Measurements from ENCODE around the gene GCNT1. TPM values are rescaled to one million over a fixed set of nuclear protein-coding genes. Genes with fewer than 3 reads are reported as not detected.
A peak's percentile ranks its signal among the peaks of the same experiment; 100 is the strongest.

Gene GCNT1
- total RNA-seq, 1 donor from 2014 or later, result 13.1 TPM

GRCh38 chr9:76537150-76537646 lies 78.2 kb downstream of the GCNT1 start:
- intact Hi-C loops (cut with micrococcal nuclease), result no loop called here
- H3K27me3 Mint-ChIP-seq (ENCODE audit: insufficient read depth), result peaks cover 2% of the 10 kb centered on the region
- no peaks in the 10 kb centered on the region for H3K4me1 Mint-ChIP-seq (ENCODE audit: low read depth)
- no peak overlapping the region for H3K4me3 Mint-ChIP-seq
- no peak for DNase-seq (ENCODE audit: low spot score)
- no peak overlapping the region for H3K27ac Mint-ChIP-seq
- H3K9me3 Mint-ChIP-seq, result no peaks in the 10 kb centered on the region
- H3K36me3 Mint-ChIP-seq (ENCODE audit: low read depth), result no peaks in the 10 kb centered on the region

GRCh38 chr9:76539180-76539579 lies 80.2 kb downstream of the GCNT1 start:
- Mint-ChIP-seq H3K4me3 (no peak overlapping the region), H3K4me1 (ENCODE audit: low read depth) (no peaks in the 10 kb centered on the region), H3K27me3 (ENCODE audit: insufficient read depth) (peaks cover 2% of the 10 kb centered on the region), H3K9me3 (no peaks in the 10 kb centered on the region), H3K36me3 (ENCODE audit: low read depth) (no peaks in the 10 kb centered on the region), H3K27ac (no peak overlapping the region)
- no peak for DNase-seq (ENCODE audit: low spot score)
- intact Hi-C loops (cut with micrococcal nuclease), result no loop called here

- Mint-ChIP-seq H3K4me3 (no peak overlapping the region), H3K27me3 (ENCODE audit: insufficient read depth) (peaks cover 2% of the 10 kb centered on the region), H3K4me1 (ENCODE audit: low read depth) (no peaks in the 10 kb centered on the region), H3K36me3 (ENCODE audit: low read depth) (no peaks in the 10 kb centered on the region), H3K9me3 (no peaks in the 10 kb centered on the region), H3K27ac (no peak overlapping the region)
- DNase-seq (ENCODE audit: low spot score), result no peak
- intact Hi-C loops (cut with micrococcal nuclease), result no loop called here
Observed at GRCh38 chr9:76542360-76542759, 83.4 kb downstream of the GCNT1 start.

GRCh38 chr9:76545191-76545590 lies 86.2 kb downstream of the GCNT1 start:
- Mint-ChIP-seq H3K27me3 (ENCODE audit: insufficient read depth) (no peaks in the 10 kb centered on the region), H3K4me1 (ENCODE audit: low read depth) (no peaks in the 10 kb centered on the region), H3K27ac (no peak overlapping the region), H3K4me3 (no peak overlapping the region), H3K9me3 (no peaks in the 10 kb centered on the region), H3K36me3 (ENCODE audit: low read depth) (no peaks in the 10 kb centered on the region)
- no peak for DNase-seq (ENCODE audit: low spot score)
- intact Hi-C loops (cut with micrococcal nuclease), result no loop called here

GRCh38 chr9:76552181-76552580 lies 93.2 kb downstream of the GCNT1 start:
- Mint-ChIP-seq H3K4me3 (no peak overlapping the region), H3K27me3 (ENCODE audit: insufficient read depth) (peaks cover 7% of the 10 kb centered on the region), H3K9me3 (no peaks in the 10 kb centered on the region), H3K27ac (no peak overlapping the region), H3K4me1 (ENCODE audit: low read depth) (peaks cover 7% of the 10 kb centered on the region), H3K36me3 (ENCODE audit: low read depth) (no peaks in the 10 kb centered on the region)
- intact Hi-C loops (cut with micrococcal nuclease), result no loop called here
- no peak for DNase-seq (ENCODE audit: low spot score)

- Mint-ChIP-seq H3K9me3 (no peaks in the 10 kb centered on the region), H3K4me1 (ENCODE audit: low read depth) (peaks cover 7% of the 10 kb centered on the region), H3K4me3 (no peak overlapping the region), H3K36me3 (ENCODE audit: low read depth) (no peaks in the 10 kb centered on the region), H3K27ac (no peak overlapping the region), H3K27me3 (ENCODE audit: insufficient read depth) (peaks cover 7% of the 10 kb centered on the region)
- intact Hi-C loops (cut with micrococcal nuclease), result no loop called here
- no peak for DNase-seq (ENCODE audit: low spot score)
Observed at GRCh38 chr9:76552751-76553455, 93.9 kb downstream of the GCNT1 start.

- Mint-ChIP-seq H3K9me3 (no peaks in the 10 kb centered on the region), H3K4me3 (peak overlapping the region; percentile 12), H3K27me3 (ENCODE audit: insufficient read depth) (peaks cover 7% of the 10 kb centered on the region), H3K36me3 (ENCODE audit: low read depth) (no peaks in the 10 kb centered on the region), H3K4me1 (ENCODE audit: low read depth) (peaks cover 7% of the 10 kb centered on the region), H3K27ac (no peak overlapping the region)
- DNase-seq (ENCODE audit: low spot score), result no peak
- intact Hi-C loops (cut with micrococcal nuclease), result no loop called here
Observed at GRCh38 chr9:76553680-76554079, 94.7 kb downstream of the GCNT1 start.

Other genes starting within 250 kb of the GCNT1 start
- gene RFK, start 64.8 kb upstream of the GCNT1 start, total RNA-seq, result 20.3 and 20.8 TPM in 2 replicates